Uterus (tissue), 2 donors: ENCODE measurements around the gene ERFL.

Source experiments
- POLR2A ChIP-seq, 2 donors: fragments of 450-650 bp; IDR thresholded peaks; one replicate each; pipeline ENCODE4 v1.6.1; 2016; ENCODE audit warnings: antibody characterized with exemption in 2 of 2, mild to moderate bottlenecking in 1 of 2, moderate library complexity in 1 of 2
- TF ChIP-seq, protein P1 (sequence below), 4 experiments: fragments of 200-600 bp in 2 of 4; fragments of 450-650 bp in 2 of 4; sonication (generic) in 2 of 4; IDR thresholded peaks; one replicate each; pipeline ENCODE4 v1.5.1; 2016 to 2019; ENCODE audit warnings: antibody characterized with exemption in 4 of 4, mild to moderate bottlenecking in 2 of 4, moderate library complexity in 1 of 4

DNA sequence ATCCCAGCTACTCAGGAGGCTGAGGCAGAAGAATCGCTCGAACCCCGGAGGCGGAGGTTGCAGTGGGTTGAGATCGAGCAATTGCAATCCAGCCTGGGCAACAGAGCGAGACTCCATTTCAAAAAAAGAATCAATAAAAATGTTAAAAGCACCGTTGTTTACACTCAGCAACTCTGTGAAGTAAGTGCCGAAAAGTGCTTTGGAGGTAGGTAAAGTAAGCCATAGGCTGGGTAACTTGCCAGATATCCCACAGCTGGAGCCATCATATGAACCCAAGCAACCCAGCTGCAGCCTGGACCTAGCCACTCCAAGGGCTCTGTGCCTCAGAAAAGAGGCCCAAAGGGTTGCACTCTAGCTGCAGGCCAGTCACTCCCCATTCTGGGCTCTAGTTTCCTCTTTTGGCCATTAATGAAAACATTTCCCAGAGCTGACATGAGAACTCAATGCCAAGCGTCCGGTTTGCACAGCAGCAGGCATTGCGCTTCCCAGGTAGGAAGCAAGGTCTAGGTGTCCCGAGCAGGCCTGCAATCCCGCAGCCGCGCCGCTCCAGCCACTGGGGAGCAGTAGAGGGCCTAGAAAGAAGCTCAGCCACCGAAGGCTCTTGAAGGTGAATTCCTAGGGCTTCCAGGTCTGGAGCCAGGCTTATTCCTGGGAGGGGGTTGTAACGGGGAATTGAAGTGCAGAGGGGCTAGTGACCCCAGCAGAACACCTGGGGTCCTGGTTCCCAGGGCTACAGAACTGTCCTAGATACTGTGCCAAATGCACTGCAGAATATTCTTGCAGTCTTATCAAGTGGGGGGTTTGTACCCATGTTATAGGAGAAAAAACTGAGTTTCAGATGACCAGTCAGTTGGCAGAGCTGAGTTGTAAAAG is 55.2 kb downstream of the ERFL start:
- TF ChIP-seq, protein P1, sequence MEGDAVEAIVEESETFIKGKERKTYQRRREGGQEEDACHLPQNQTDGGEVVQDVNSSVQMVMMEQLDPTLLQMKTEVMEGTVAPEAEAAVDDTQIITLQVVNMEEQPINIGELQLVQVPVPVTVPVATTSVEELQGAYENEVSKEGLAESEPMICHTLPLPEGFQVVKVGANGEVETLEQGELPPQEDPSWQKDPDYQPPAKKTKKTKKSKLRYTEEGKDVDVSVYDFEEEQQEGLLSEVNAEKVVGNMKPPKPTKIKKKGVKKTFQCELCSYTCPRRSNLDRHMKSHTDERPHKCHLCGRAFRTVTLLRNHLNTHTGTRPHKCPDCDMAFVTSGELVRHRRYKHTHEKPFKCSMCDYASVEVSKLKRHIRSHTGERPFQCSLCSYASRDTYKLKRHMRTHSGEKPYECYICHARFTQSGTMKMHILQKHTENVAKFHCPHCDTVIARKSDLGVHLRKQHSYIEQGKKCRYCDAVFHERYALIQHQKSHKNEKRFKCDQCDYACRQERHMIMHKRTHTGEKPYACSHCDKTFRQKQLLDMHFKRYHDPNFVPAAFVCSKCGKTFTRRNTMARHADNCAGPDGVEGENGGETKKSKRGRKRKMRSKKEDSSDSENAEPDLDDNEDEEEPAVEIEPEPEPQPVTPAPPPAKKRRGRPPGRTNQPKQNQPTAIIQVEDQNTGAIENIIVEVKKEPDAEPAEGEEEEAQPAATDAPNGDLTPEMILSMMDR (IDR thresholded peaks at IDR 0.05): peak; percentile 18 to 48 (median 35)
- no peak for TF ChIP-seq POLR2A (IDR thresholded peaks at IDR 0.05)
